B cell (primary cell): ENCODE measurements around the gene CUTC.

ENCODE experiments used
- EZH2 ChIP-seq: IDR thresholded peaks from 2 replicates; pipeline ENCODE4 v1.6.1; 2012; ENCODE audit warnings: borderline replicate concordance, low read depth, mild to moderate bottlenecking, moderate library complexity, low read length; ENCODE audit not compliant: insufficient read depth, poor library complexity, severe bottlenecking
- TF ChIP-seq, protein P1 (sequence below): fragments of 200-600 bp; IDR thresholded peaks from one replicate; pipeline ENCODE4 v1.8.0; 2022; ENCODE audit warnings: antibody characterized with exemption, mild to moderate bottlenecking

DNA sequence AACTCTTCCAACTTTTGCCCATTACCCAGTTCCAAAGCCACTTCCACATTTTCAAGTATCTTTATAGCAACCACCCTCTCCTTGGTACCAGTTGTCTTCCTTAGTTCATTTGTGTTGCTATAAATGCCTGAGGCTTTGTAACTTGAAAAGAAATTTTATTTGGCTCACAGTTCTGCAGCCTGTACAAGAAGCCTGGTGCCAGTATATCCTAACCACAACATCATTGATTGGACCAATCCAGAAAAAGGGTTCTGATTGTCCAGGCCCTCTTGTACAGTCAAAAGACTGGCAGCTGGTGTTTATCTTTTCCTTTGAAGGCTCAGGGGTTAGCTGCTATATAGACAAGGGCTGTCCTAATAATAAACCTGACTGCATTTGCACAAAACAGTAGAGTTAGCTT is 29.3 kb downstream of the CUTC start:
- TF ChIP-seq, protein P1, sequence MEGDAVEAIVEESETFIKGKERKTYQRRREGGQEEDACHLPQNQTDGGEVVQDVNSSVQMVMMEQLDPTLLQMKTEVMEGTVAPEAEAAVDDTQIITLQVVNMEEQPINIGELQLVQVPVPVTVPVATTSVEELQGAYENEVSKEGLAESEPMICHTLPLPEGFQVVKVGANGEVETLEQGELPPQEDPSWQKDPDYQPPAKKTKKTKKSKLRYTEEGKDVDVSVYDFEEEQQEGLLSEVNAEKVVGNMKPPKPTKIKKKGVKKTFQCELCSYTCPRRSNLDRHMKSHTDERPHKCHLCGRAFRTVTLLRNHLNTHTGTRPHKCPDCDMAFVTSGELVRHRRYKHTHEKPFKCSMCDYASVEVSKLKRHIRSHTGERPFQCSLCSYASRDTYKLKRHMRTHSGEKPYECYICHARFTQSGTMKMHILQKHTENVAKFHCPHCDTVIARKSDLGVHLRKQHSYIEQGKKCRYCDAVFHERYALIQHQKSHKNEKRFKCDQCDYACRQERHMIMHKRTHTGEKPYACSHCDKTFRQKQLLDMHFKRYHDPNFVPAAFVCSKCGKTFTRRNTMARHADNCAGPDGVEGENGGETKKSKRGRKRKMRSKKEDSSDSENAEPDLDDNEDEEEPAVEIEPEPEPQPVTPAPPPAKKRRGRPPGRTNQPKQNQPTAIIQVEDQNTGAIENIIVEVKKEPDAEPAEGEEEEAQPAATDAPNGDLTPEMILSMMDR: no peak
- no peak for TF ChIP-seq EZH2
